MG63 (cell line): ENCODE measurements around the gene GRM3. TPM values are rescaled to one million over a fixed set of nuclear protein-coding genes. Genes with fewer than 3 reads are reported as not detected.

Experiments
- DNase-seq: peaks from one replicate; pipeline ENCODE4 v3.0.0-alpha.2; 2020
- H3K27me3 ChIP-seq: fragments of 250-450 bp; sonication (Bioruptor Pico); 2 replicates; pipeline ENCODE4 v1.5.1; 2020; ENCODE audit warnings: mild to moderate bottlenecking, moderate library complexity
- H3K36me3 ChIP-seq: fragments of 250-450 bp; sonication (Bioruptor Pico); 2 replicates; pipeline ENCODE4 v1.5.1; 2020; ENCODE audit warnings: mild to moderate bottlenecking, moderate library complexity
- H3K4me3 ChIP-seq: fragments of 250-450 bp; sonication (Bioruptor Pico); 2 replicates; pipeline ENCODE4 v1.5.1; 2020; ENCODE audit warnings: mild to moderate bottlenecking, moderate library complexity
- H3K9me3 ChIP-seq: fragments of 250-450 bp; sonication (Bioruptor Pico); 2 replicates; pipeline ENCODE4 v1.5.1; 2020; ENCODE audit warnings: mild to moderate bottlenecking, moderate library complexity
- total RNA-seq: library from RNA; depleted of rRNA; stranded (reverse); fragments of >200 nt; shearing (Covaris generic); gene quantifications from 2 replicates; pipeline ENCODE4 v1.2.3, GENCODE V29; 2014; ENCODE audit warnings: low replicate concordance

Gene GRM3
- total RNA-seq, 1 experiment from 2014 or later, result not detected

- Histone ChIP-seq H3K9me3 (no peaks in the 10 kb centered on the region), H3K36me3 (no peaks in the 10 kb centered on the region), H3K4me3 (no peak overlapping the region), H3K27me3 (no peaks in the 10 kb centered on the region)
- no peak for DNase-seq
Measured at GRCh38 chr7:86665669-86666068, 22.0 kb downstream of the GRM3 start.

GRCh38 chr7:86667732-86668131 is 24.0 kb downstream of the GRM3 start:
- no peak overlapping the region for H3K4me3 ChIP-seq
- no peaks in the 10 kb centered on the region for H3K9me3 ChIP-seq
- no peaks in the 10 kb centered on the region for H3K27me3 ChIP-seq
- H3K36me3 ChIP-seq, result no peaks in the 10 kb centered on the region
- no peak for DNase-seq

GRCh38 chr7:86668315-86668714 is 24.6 kb downstream of the GRM3 start:
- Histone ChIP-seq H3K4me3 (no peak overlapping the region), H3K9me3 (no peaks in the 10 kb centered on the region), H3K36me3 (no peaks in the 10 kb centered on the region), H3K27me3 (no peaks in the 10 kb centered on the region)
- DNase-seq, result no peak

- Histone ChIP-seq H3K36me3 (no peaks in the 10 kb centered on the region), H3K27me3 (no peaks in the 10 kb centered on the region; the same call in 1 of the 2 replicates), H3K4me3 (no peak overlapping the region), H3K9me3 (no peaks in the 10 kb centered on the region)
- DNase-seq, result no peak
Measured at GRCh38 chr7:86687831-86688230, 44.1 kb downstream of the GRM3 start.

GRCh38 chr7:86689363-86689762 is 45.7 kb downstream of the GRM3 start:
- Histone ChIP-seq H3K36me3 (no peaks in the 10 kb centered on the region), H3K4me3 (no peak overlapping the region), H3K27me3 (no peaks in the 10 kb centered on the region; the same call in 1 of the 2 replicates), H3K9me3 (no peaks in the 10 kb centered on the region)
- no peak for DNase-seq

GRCh38 chr7:86692755-86693154 is 49.0 kb downstream of the GRM3 start:
- no peaks in the 10 kb centered on the region for H3K9me3 ChIP-seq
- H3K36me3 ChIP-seq, result no peaks in the 10 kb centered on the region
- H3K27me3 ChIP-seq, result no peaks in the 10 kb centered on the region
- DNase-seq, result no peak
- H3K4me3 ChIP-seq, result no peak overlapping the region

- no peak overlapping the region for H3K4me3 ChIP-seq
- no peaks in the 10 kb centered on the region for H3K27me3 ChIP-seq
- no peaks in the 10 kb centered on the region for H3K36me3 ChIP-seq
- DNase-seq, result no peak
- no peaks in the 10 kb centered on the region for H3K9me3 ChIP-seq
Measured at GRCh38 chr7:86706406-86706805, 62.7 kb downstream of the GRM3 start.

GRCh38 chr7:86708031-86708680 is 64.4 kb downstream of the GRM3 start:
- Histone ChIP-seq H3K4me3 (no peak overlapping the region), H3K27me3 (no peaks in the 10 kb centered on the region), H3K36me3 (no peaks in the 10 kb centered on the region), H3K9me3 (no peaks in the 10 kb centered on the region)
- DNase-seq, result peak; percentile 18

GRCh38 chr7:86720306-86720705 is 76.6 kb downstream of the GRM3 start:
- H3K36me3 ChIP-seq, result no peaks in the 10 kb centered on the region
- no peaks in the 10 kb centered on the region for H3K27me3 ChIP-seq
- H3K4me3 ChIP-seq, result no peak overlapping the region
- H3K9me3 ChIP-seq, result no peaks in the 10 kb centered on the region
- no peak for DNase-seq

GRCh38 chr7:86733783-86734182 is 90.1 kb downstream of the GRM3 start:
- Histone ChIP-seq H3K27me3 (no peaks in the 10 kb centered on the region), H3K9me3 (no peaks in the 10 kb centered on the region)
- DNase-seq, result peak; percentile 17

GRCh38 chr7:86745013-86745745 is 101.5 kb downstream of the GRM3 start:
- Histone ChIP-seq H3K27me3 (no peaks in the 10 kb centered on the region), H3K9me3 (no peaks in the 10 kb centered on the region), H3K36me3 (no peaks in the 10 kb centered on the region), H3K4me3 (no peak overlapping the region)
- DNase-seq, result peak; percentile 7

More at GRCh38 chr7:86733783-86734182, 90.1 kb downstream of the GRM3 start:
- Histone ChIP-seq H3K4me3 (no peak overlapping the region), H3K36me3 (no peaks in the 10 kb centered on the region)

- no peaks in the 10 kb centered on the region for H3K9me3 ChIP-seq
- DNase-seq, result no peak
- no peak overlapping the region for H3K4me3 ChIP-seq
- no peaks in the 10 kb centered on the region for H3K36me3 ChIP-seq
- no peaks in the 10 kb centered on the region for H3K27me3 ChIP-seq
Measured at GRCh38 chr7:86747698-86748097, 104.0 kb downstream of the GRM3 start.

GRCh38 chr7:86748201-86748600 is 104.5 kb downstream of the GRM3 start:
- Histone ChIP-seq H3K9me3 (no peaks in the 10 kb centered on the region), H3K36me3 (no peaks in the 10 kb centered on the region), H3K27me3 (no peaks in the 10 kb centered on the region), H3K4me3 (no peak overlapping the region)
- DNase-seq, result no peak

GRCh38 chr7:86748843-86749719 is 105.4 kb downstream of the GRM3 start:
- Histone ChIP-seq H3K27me3 (no peaks in the 10 kb centered on the region), H3K4me3 (no peak overlapping the region), H3K9me3 (no peaks in the 10 kb centered on the region), H3K36me3 (no peaks in the 10 kb centered on the region)
- no peak for DNase-seq

GRCh38 chr7:86749741-86750665 is 106.3 kb downstream of the GRM3 start:
- Histone ChIP-seq H3K27me3 (no peaks in the 10 kb centered on the region), H3K4me3 (no peak overlapping the region), H3K9me3 (no peaks in the 10 kb centered on the region), H3K36me3 (no peaks in the 10 kb centered on the region)
- DNase-seq, result no peak

GRCh38 chr7:86760236-86760635 is 116.5 kb downstream of the GRM3 start:
- no peaks in the 10 kb centered on the region for H3K36me3 ChIP-seq

More at GRCh38 chr7:86760236-86760635, 116.5 kb downstream of the GRM3 start:
- H3K9me3 ChIP-seq, result no peaks in the 10 kb centered on the region
- no peaks in the 10 kb centered on the region for H3K27me3 ChIP-seq
- no peak for DNase-seq
- H3K4me3 ChIP-seq, result no peak overlapping the region
